K562 (cell line): ENCODE measurements around the gene PRMT7. TPM values are rescaled to one million over a fixed set of nuclear protein-coding genes. Genes with fewer than 3 reads are reported as not detected.

Source experiments
- ATAC-seq: fragments of 200-7000 bp; cut with Tn5 transposase; 3 replicates; pipeline ENCODE4 v1.9.1; 2020; ENCODE audit warnings: moderate library complexity
- BruUV-seq: library from RNA; stranded (reverse); fragments of 400-500 nt; replicated peaks from 2 replicates; lab custom pipeline; 2021; lab: Mats Ljungman, UMichigan
- CTCF ChIA-PET: fragments of 300-600 bp; formaldehyde crosslinking; extraction: SDS; loops from one replicate; lab custom pipeline; 2021; ENCODE audit warnings: low intra/inter-chr PET ratio; lab: Yijun Ruan, JAX
- POLR2A ChIA-PET: fragments of 300-600, 350-650 bp; sonication (Branson Sonifier 250); formaldehyde crosslinking; extraction: SDS; loops from one replicate; lab custom pipeline; 2021; ENCODE audit warnings: antibody characterized with exemption, inconsistent platforms; lab: Yijun Ruan, JAX
- DNase-seq, 4 experiments: peaks; one replicate each; pipeline versions ENCODE4 v3.0.0 to v3.0.0-alpha.2; 2011 to 2018; ENCODE audit warnings: low spot score in 3 of 4, mixed read lengths in 3 of 4; ENCODE audit errors: extremely low read depth in 1 of 4
- FAIRE-seq: peaks from 2 replicates; lab custom pipeline; 2011; peaks lifted over from hg19 to GRCh38; lab: Jason Lieb, UNC
- H2AFZ ChIP-seq: 2 replicates; pipeline ENCODE4 v1.6.0; 2011; ENCODE audit warnings: low read depth, low read length, control low read depth, inconsistent platforms
- H3K27ac ChIP-seq: fragments of 200-600 bp; 3 replicates; pipeline ENCODE4 v1.8.0; 2011; ENCODE audit warnings: low read depth, mild to moderate bottlenecking, control low read depth, inconsistent platforms, low read length, moderate library complexity, mixed read lengths; ENCODE audit errors: extremely low read depth
- H3K27me3 ChIP-seq, 2 experiments: fragments of 300-600 bp in 1 of 2; 2 replicates in 1 of 2; 3 replicates in 1 of 2; pipeline versions ENCODE4 v1.6.0 to v1.8.0; 2011; ENCODE audit warnings: inconsistent platforms in 2 of 2, low read length in 2 of 2, mild to moderate bottlenecking in 1 of 2, mixed read lengths in 1 of 2, moderate library complexity in 1 of 2; ENCODE audit not compliant: control insufficient read depth in 2 of 2, insufficient read depth in 2 of 2
- H3K36me3 ChIP-seq: fragments of 300-600 bp; 3 replicates; pipeline ENCODE4 v1.8.0; 2011; ENCODE audit warnings: mild to moderate bottlenecking, low read length, inconsistent platforms; ENCODE audit not compliant: control insufficient read depth, insufficient read depth
- H3K4me1 ChIP-seq, 2 experiments: fragments of 200-600 bp in 1 of 2; replicated peaks in 1 of 2; 2 replicates in 1 of 2; 3 replicates in 1 of 2; pipeline versions ENCODE4 v1.5.1 to v1.8.0; 2011; ENCODE audit warnings: inconsistent platforms in 2 of 2, low read length in 2 of 2, mild to moderate bottlenecking in 1 of 2, mixed read lengths in 1 of 2, moderate library complexity in 1 of 2; ENCODE audit not compliant: control insufficient read depth in 2 of 2, insufficient read depth in 2 of 2
- H3K4me2 ChIP-seq: 2 replicates; pipeline ENCODE4 v1.6.1; 2011; ENCODE audit warnings: low read length, control low read depth, inconsistent platforms, mixed read lengths; ENCODE audit not compliant: insufficient read depth
- H3K4me3 ChIP-seq: fragments of 200-600 bp; sonication (generic), shearing (Covaris generic); 2 replicates; pipeline ENCODE4 v1.5.1; 2016; ENCODE audit warnings: control low read depth, inconsistent platforms
- H3K79me2 ChIP-seq: fragments of 200-600 bp; 3 replicates; pipeline ENCODE4 v1.8.0; 2011; ENCODE audit warnings: low read length, inconsistent platforms; ENCODE audit not compliant: control insufficient read depth, insufficient read depth
- H3K9ac ChIP-seq, 2 experiments: 2 replicates each; pipeline versions ENCODE4 v1.6.0 to v1.6.1; 2011; ENCODE audit warnings: low read depth in 2 of 2, low read length in 2 of 2, control low read depth in 1 of 2, inconsistent platforms in 1 of 2, mild to moderate bottlenecking in 1 of 2, mixed read lengths in 1 of 2; ENCODE audit not compliant: insufficient read depth in 1 of 2
- H3K9me1 ChIP-seq: one replicate; pipeline ENCODE4 v1.6.0; 2011; ENCODE audit warnings: inconsistent platforms, mild to moderate bottlenecking, low read length, moderate library complexity; ENCODE audit not compliant: control insufficient read depth, insufficient read depth
- H3K9me3 ChIP-seq: replicated peaks from 2 replicates; pipeline ENCODE4 v1.5.1; 2011; ENCODE audit warnings: low read depth, low read length, inconsistent platforms; ENCODE audit not compliant: control insufficient read depth, insufficient read depth
- H4K20me1 ChIP-seq: replicated peaks from 2 replicates; pipeline ENCODE4 v1.6.1; 2011; ENCODE audit warnings: low read length, inconsistent platforms, mixed read lengths; ENCODE audit not compliant: control insufficient read depth, insufficient read depth
- CSDE1 ChIP-seq, 2 experiments: fragments of 450-650 bp; IDR thresholded peaks; 2 replicates each; pipeline ENCODE4 v1.6.1; 2016; ENCODE audit warnings: mild to moderate bottlenecking in 1 of 2
- HCFC1 ChIP-seq: IDR thresholded peaks from 2 replicates; pipeline ENCODE4 v1.6.1; 2012; ENCODE audit warnings: low read depth, low read length, improper control_type of control experiment
- HMBOX1 ChIP-seq: sonication (generic); IDR thresholded peaks from 2 replicates; pipeline ENCODE4 v1.6.1; 2016
- HNRNPUL1 ChIP-seq: fragments of 200-400 bp; formaldehyde crosslinking; IDR thresholded peaks from 2 replicates; pipeline ENCODE4 v1.6.1; 2017; ENCODE audit warnings: low read length
- NR1H2 ChIP-seq: sonication (generic); formaldehyde crosslinking; IDR thresholded peaks from 2 replicates; pipeline ENCODE4 v1.4.0; 2020; ENCODE audit warnings: mild to moderate bottlenecking, missing genetic modification reagents
- PBX2 ChIP-seq, 2 experiments: IDR thresholded peaks in 1 of 2; conservative IDR thresholded peaks in 1 of 2; 2 replicates each; pipeline ENCODE4 v1.6.1; 2016; ENCODE audit warnings: low read depth in 2 of 2, mild to moderate bottlenecking in 1 of 2, missing compliant biosample characterization in 1 of 2, missing genetic modification characterization in 1 of 2, moderate library complexity in 1 of 2
- POLR2AphosphoS2 ChIP-seq: IDR thresholded peaks from 2 replicates; pipeline ENCODE4 v1.6.1; 2012; ENCODE audit warnings: low read length, improper control_type of control experiment
- PURB ChIP-seq: sonication (generic); formaldehyde crosslinking; IDR thresholded peaks from 2 replicates; pipeline ENCODE4 v1.9.0; 2021; ENCODE audit warnings: low read depth, mild to moderate bottlenecking, missing genetic modification reagents
- SRSF1 ChIP-seq: fragments of 200-400 bp; formaldehyde crosslinking; IDR thresholded peaks from 2 replicates; pipeline ENCODE4 v1.6.1; 2017; ENCODE audit warnings: mild to moderate bottlenecking, low read depth, low read length, moderate library complexity
- TFE3 ChIP-seq: fragments of 450-650 bp; formaldehyde crosslinking; IDR thresholded peaks from 2 replicates; pipeline ENCODE4 v1.4.0; 2020; ENCODE audit warnings: mild to moderate bottlenecking, mixed read lengths
- ZNF518B ChIP-seq: fragments of 250-450 bp; sonication (Bioruptor Pico); IDR thresholded peaks from 2 replicates; pipeline ENCODE4 v1.5.0; 2021; ENCODE audit warnings: mild to moderate bottlenecking, moderate library complexity
- ZNF655 ChIP-seq: fragments of 250-450 bp; sonication (Bioruptor Pico); IDR thresholded peaks from 2 replicates; pipeline ENCODE4 v1.5.0; 2021
- WGBS: fragments of 100-300 bp; shearing (Covaris generic); methylation state at CpG from one replicate; pipeline ENCODE4 v1.1.6; 2016; ENCODE audit warnings: low coverage, mixed read lengths; ENCODE audit not compliant: insufficient coverage; ENCODE audit errors: missing lambda C conversion rate; 5-methylcytosine and 5-hydroxymethylcytosine counted together
- in situ Hi-C: fragments of 300-500 bp; cut with MboI; formaldehyde crosslinking; loops from 4 replicates; pipeline ENCODE4 v1.15.0; 2018; ENCODE audit warnings: inconsistent platforms, mixed read lengths
- intact Hi-C: fragments of 100-400 bp; cut with micrococcal nuclease; formaldehyde crosslinking; loops from 2 replicates; pipeline ENCODE4 v1.14.2; 2022
- polyA plus RNA-seq, 8 experiments: library from polyadenylated mRNA; depleted of rRNA in 4 of 8; stranded (reverse) in 5 of 8; unstranded in 3 of 8; fragments of >200 nt; fragmentation: Nextera tagmentation in 2 of 8; fragmentation: Illumina TruSeq in 1 of 8; extraction: Ambion mirVana in 2 of 8; extraction: Trizol in 1 of 8; gene quantifications; 2 replicates each; pipeline versions ENCODE4 v1.2.1 to v1.2.3, GENCODE V29; 2011 to 2014; ENCODE audit warnings: inconsistent platforms in 1 of 8, missing spikeins in 1 of 8
- total RNA-seq, 7 experiments: library from RNA; depleted of rRNA in 6 of 7; stranded (reverse); fragments of >200 nt in 6 of 7; fragmentation: Illumina TruSeq in 2 of 7; extraction: Trizol in 2 of 7; gene quantifications; 2 replicates each; pipeline versions ENCODE4 v1.2.1 to v1.2.3, GENCODE V29; 2011 to 2021; ENCODE audit warnings: low replicate concordance in 1 of 7

The PRMT7 gene
- total and polyA plus RNA-seq, 9 of the 15 experiments (the other 6 are each of a cell fraction or from before 2014, with no cell fraction given) = 6.4 to 88.8 (median 73.1) TPM

GRCh38 chr16:68386628-68387027, 75.8 kb downstream of the PRMT7 start:
- Histone ChIP-seq H3K79me2 (no peaks in the 10 kb centered on the region), H4K20me1 (no peaks in the 10 kb centered on the region), H3K4me2 (no peak overlapping the region), H3K9ac (no peak overlapping the region; a peak in 1 of 4 replicates), H3K9me3 (no peaks in the 10 kb centered on the region), H3K4me1 (peaks cover 7 to 13% of the 10 kb centered on the region in 2 experiments; a peak in 3 of 5 replicates), H3K4me3 (no peak overlapping the region), H3K9me1 (peaks cover 3% of the 10 kb centered on the region), H3K27ac (no peak overlapping the region), H2AFZ (no peak overlapping the region), H3K36me3 (no peaks in the 10 kb centered on the region), H3K27me3 (peaks cover 6% of the 10 kb centered on the region in 2 experiments; a peak in 2 of 5 replicates)
- CTCF ChIA-PET = no interaction called here
- POLR2A ChIA-PET = interaction anchor here (0.6 to 1.4 kb wide), 2 partner anchors 11 to 34 kb away, joined by 5 to 7 read pairs; no protein-coding TSS in a partner anchor
- DNase-seq (no peak), FAIRE-seq (no peak), ATAC-seq (no peak)
- no TSS peak for BruUV-seq
- intact Hi-C loops (no loop called here), in situ Hi-C loops (no loop called here)
- WGBS = 3% methylated on average over 10 of the region's 14 CpGs
- TF ChIP-seq PBX2 (CRISPR knock-in tag; IDR thresholded peaks at IDR 0.05; ENCODE audit: low read depth) (no peak), PBX2 (tag; conservative IDR thresholded peaks at IDR 0.05; ENCODE audit: low read depth) (no peak), TFE3 (CRISPR knock-in tag) (no peak), NR1H2 (no peak), SRSF1 (no peak), ZNF518B (CRISPR knock-in tag) (no peak), HCFC1 (no peak), PURB (CRISPR knock-in tag) (no peak), HMBOX1 (no peak), POLR2AphosphoS2 (no peak), ZNF655 (CRISPR knock-in tag) (no peak), HNRNPUL1 (no peak), CSDE1 (IDR thresholded peaks at IDR 0.05) (no peak)
